ENCODE measurements around the gene KLF5.

The KLF5 gene

DNA sequence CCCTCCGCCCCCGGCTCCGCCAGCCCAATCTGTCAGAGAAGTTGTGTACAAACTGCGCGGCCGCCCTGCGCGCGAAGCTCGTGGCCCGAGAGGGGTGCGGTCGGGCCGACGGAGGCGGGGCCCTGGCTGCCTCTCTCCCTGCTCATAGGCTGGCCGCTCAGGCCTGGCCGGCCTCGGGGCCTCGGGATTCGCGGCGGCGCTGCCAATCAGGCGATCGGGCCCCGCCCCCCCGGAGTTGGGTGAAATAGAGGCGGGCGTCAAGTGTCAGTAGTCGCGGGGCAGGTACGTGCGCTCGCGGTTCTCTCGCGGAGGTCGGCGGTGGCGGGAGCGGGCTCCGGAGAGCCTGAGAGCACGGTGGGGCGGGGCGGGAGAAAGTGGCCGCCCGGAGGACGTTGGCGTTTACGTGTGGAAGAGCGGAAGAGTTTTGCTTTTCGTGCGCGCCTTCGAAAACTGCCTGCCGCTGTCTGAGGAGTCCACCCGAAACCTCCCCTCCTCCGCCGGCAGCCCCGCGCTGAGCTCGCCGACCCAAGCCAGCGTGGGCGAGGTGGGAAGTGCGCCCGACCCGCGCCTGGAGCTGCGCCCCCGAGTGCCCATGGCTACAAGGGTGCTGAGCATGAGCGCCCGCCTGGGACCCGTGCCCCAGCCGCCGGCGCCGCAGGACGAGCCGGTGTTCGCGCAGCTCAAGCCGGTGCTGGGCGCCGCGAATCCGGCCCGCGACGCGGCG lies at the start of gene KLF5:
TSS of gene KLF5 (plus strand) at position 270 of the 724 bp plus-strand sequence. CDS start at position 593, 323 bp downstream.
- H3K4me3 ChIP-seq (ENCODE audit: low read depth, low read length), result peak within 1 kb of the TSS; percentile 88
- peak within 1 kb of the TSS; percentile 65; the same call in 1 of the 2 replicates for H3K27ac ChIP-seq (ENCODE audit: extremely low read depth, low read depth, low read length)
- ChIA-PET CTCF (interaction anchor here (1.2 kb wide), 1 partner anchor 250 kb away, joined by 5 read pairs; no protein-coding TSS in a partner anchor), POLR2A (interaction anchor here (0.5 to 2.8 kb wide), 13 partner anchors 10 to 331 kb away, joined by 3 to 17 read pairs (median 3); partner anchors contain the start of gene BORA)
- H3K9me3 ChIP-seq (ENCODE audit: control insufficient read depth, insufficient read depth, low read depth, low read length), result no peaks in the 10 kb centered on the region
- H3K36me3 ChIP-seq (ENCODE audit: control insufficient read depth in 2 of 2, insufficient read depth in 1 of 2, low read length in 2 of 2), result peaks cover 0 to 20% of the 10 kb centered on the region in 2 experiments; a peak in 1 of 3 replicates
- H3K4me1 ChIP-seq (ENCODE audit: control insufficient read depth, insufficient read depth, low read length), result no peaks in the 10 kb centered on the region
- TF ChIP-seq EGR2 (tag by site-specific recombination; IDR thresholded peaks at IDR 0.05; ENCODE audit: low read depth) (peak; percentile 58), KLF16 (tag by site-specific recombination; IDR thresholded peaks at IDR 0.05) (peak; percentile 33; the same call in 1 of the 2 replicates), SCRT1 (tag by site-specific recombination; IDR thresholded peaks at IDR 0.05; ENCODE audit: borderline replicate concordance) (no peak), ZNF132 (tag by site-specific recombination; IDR thresholded peaks at IDR 0.05; ENCODE audit: borderline replicate concordance) (no peak), ZNF677 (tag by site-specific recombination; IDR thresholded peaks at IDR 0.05) (0 out of 2 replicates have a peak, but pooled peaks have one; percentile 2), SP7 (tag by site-specific recombination; IDR thresholded peaks at IDR 0.05) (peak; percentile 50; the same call in 1 of the 2 replicates), ZNF707 (tag by site-specific recombination; IDR thresholded peaks at IDR 0.05) (no peak), ZFHX2 (tag by site-specific recombination; conservative IDR thresholded peaks at IDR 0.05) (peak; percentile 80), ZEB2 (tag by site-specific recombination; IDR thresholded peaks at IDR 0.05) (peak; percentile 74), TRIM28 (IDR thresholded peaks at IDR 0.05; ENCODE audit: borderline replicate concordance, low read length) (no peak; the same call in none of the 2 replicates), IKZF3 (tag by site-specific recombination; IDR thresholded peaks at IDR 0.05) (no peak), MYNN (tag by site-specific recombination; IDR thresholded peaks at IDR 0.05; ENCODE audit: borderline replicate concordance) (no peak), ZBTB17 (tag by site-specific recombination; IDR thresholded peaks at IDR 0.05) (no peak), ZNF660 (tag by site-specific recombination; IDR thresholded peaks at IDR 0.05) (no peak), KLF10 (tag by site-specific recombination; IDR thresholded peaks at IDR 0.05) (peak; percentile 48; the same call in 1 of the 2 replicates), ZNF16 (tag by site-specific recombination; IDR thresholded peaks at IDR 0.05; ENCODE audit: low read depth) (no peak), ZNF624 (tag by site-specific recombination; IDR thresholded peaks at IDR 0.05) (no peak), ZNF223 (tag by site-specific recombination; IDR thresholded peaks at IDR 0.05) (no peak), ZNF2 (tag by site-specific recombination; IDR thresholded peaks at IDR 0.05) (0 out of 2 replicates have a peak, but pooled peaks have one; percentile 20), ZNF473 (tag by site-specific recombination; IDR thresholded peaks at IDR 0.05) (no peak), GFI1B (tag by site-specific recombination; IDR thresholded peaks at IDR 0.05) (no peak), ZNF335 (tag by site-specific recombination; conservative IDR thresholded peaks at IDR 0.05) (peak; percentile 55), ZNF23 (tag by site-specific recombination; IDR thresholded peaks at IDR 0.05; ENCODE audit: borderline replicate concordance) (no peak), ZSCAN16 (tag by site-specific recombination; IDR thresholded peaks at IDR 0.05) (no peak), ZSCAN30 (tag by site-specific recombination; IDR thresholded peaks at IDR 0.05) (peak; percentile 65; the same call in 1 of the 2 replicates), ZNF391 (tag by site-specific recombination; IDR thresholded peaks at IDR 0.05; ENCODE audit: borderline replicate concordance, low read depth) (peak; percentile 44; the same call in 1 of the 2 replicates)
- TF ChIP-seq, protein P1, sequence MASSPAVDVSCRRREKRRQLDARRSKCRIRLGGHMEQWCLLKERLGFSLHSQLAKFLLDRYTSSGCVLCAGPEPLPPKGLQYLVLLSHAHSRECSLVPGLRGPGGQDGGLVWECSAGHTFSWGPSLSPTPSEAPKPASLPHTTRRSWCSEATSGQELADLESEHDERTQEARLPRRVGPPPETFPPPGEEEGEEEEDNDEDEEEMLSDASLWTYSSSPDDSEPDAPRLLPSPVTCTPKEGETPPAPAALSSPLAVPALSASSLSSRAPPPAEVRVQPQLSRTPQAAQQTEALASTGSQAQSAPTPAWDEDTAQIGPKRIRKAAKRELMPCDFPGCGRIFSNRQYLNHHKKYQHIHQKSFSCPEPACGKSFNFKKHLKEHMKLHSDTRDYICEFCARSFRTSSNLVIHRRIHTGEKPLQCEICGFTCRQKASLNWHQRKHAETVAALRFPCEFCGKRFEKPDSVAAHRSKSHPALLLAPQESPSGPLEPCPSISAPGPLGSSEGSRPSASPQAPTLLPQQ (tag by site-specific recombination; IDR thresholded peaks at IDR 0.05), result 0 out of 2 replicates have a peak, but pooled peaks have one; percentile 42
- TF ChIP-seq, protein P2, sequence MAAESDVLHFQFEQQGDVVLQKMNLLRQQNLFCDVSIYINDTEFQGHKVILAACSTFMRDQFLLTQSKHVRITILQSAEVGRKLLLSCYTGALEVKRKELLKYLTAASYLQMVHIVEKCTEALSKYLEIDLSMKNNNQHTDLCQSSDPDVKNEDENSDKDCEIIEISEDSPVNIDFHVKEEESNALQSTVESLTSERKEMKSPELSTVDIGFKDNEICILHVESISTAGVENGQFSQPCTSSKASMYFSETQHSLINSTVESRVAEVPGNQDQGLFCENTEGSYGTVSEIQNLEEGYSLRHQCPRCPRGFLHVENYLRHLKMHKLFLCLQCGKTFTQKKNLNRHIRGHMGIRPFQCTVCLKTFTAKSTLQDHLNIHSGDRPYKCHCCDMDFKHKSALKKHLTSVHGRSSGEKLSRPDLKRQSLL (tag by site-specific recombination; IDR thresholded peaks at IDR 0.05), result 0 out of 2 replicates have a peak, but pooled peaks have one; percentile 28
- TF ChIP-seq, protein P3, sequence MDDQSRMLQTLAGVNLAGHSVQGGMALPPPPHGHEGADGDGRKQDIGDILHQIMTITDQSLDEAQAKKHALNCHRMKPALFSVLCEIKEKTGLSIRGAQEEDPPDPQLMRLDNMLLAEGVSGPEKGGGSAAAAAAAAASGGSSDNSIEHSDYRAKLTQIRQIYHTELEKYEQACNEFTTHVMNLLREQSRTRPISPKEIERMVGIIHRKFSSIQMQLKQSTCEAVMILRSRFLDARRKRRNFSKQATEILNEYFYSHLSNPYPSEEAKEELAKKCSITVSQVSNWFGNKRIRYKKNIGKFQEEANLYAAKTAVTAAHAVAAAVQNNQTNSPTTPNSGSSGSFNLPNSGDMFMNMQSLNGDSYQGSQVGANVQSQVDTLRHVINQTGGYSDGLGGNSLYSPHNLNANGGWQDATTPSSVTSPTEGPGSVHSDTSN (CRISPR knock-in tag; IDR thresholded peaks at IDR 0.05), result peak; percentile 87
- TF ChIP-seq, protein P4, sequence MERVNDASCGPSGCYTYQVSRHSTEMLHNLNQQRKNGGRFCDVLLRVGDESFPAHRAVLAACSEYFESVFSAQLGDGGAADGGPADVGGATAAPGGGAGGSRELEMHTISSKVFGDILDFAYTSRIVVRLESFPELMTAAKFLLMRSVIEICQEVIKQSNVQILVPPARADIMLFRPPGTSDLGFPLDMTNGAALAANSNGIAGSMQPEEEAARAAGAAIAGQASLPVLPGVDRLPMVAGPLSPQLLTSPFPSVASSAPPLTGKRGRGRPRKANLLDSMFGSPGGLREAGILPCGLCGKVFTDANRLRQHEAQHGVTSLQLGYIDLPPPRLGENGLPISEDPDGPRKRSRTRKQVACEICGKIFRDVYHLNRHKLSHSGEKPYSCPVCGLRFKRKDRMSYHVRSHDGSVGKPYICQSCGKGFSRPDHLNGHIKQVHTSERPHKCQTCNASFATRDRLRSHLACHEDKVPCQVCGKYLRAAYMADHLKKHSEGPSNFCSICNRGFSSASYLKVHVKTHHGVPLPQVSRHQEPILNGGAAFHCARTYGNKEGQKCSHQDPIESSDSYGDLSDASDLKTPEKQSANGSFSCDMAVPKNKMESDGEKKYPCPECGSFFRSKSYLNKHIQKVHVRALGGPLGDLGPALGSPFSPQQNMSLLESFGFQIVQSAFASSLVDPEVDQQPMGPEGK (tag by site-specific recombination; IDR thresholded peaks at IDR 0.05), result peak; percentile 72
- TF ChIP-seq, protein P5, sequence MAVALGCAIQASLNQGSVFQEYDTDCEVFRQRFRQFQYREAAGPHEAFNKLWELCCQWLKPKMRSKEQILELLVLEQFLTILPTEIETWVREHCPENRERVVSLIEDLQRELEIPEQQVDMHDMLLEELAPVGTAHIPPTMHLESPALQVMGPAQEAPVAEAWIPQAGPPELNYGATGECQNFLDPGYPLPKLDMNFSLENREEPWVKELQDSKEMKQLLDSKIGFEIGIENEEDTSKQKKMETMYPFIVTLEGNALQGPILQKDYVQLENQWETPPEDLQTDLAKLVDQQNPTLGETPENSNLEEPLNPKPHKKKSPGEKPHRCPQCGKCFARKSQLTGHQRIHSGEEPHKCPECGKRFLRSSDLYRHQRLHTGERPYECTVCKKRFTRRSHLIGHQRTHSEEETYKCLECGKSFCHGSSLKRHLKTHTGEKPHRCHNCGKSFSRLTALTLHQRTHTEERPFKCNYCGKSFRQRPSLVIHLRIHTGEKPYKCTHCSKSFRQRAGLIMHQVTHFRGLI (tag by site-specific recombination; IDR thresholded peaks at IDR 0.05), result 0 out of 2 replicates have a peak, but pooled peaks have one; percentile 42
